ENCODE data around the gene MAU2.

MAU2 gene, protein sequence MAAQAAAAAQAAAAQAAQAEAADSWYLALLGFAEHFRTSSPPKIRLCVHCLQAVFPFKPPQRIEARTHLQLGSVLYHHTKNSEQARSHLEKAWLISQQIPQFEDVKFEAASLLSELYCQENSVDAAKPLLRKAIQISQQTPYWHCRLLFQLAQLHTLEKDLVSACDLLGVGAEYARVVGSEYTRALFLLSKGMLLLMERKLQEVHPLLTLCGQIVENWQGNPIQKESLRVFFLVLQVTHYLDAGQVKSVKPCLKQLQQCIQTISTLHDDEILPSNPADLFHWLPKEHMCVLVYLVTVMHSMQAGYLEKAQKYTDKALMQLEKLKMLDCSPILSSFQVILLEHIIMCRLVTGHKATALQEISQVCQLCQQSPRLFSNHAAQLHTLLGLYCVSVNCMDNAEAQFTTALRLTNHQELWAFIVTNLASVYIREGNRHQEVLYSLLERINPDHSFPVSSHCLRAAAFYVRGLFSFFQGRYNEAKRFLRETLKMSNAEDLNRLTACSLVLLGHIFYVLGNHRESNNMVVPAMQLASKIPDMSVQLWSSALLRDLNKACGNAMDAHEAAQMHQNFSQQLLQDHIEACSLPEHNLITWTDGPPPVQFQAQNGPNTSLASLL

DNA sequence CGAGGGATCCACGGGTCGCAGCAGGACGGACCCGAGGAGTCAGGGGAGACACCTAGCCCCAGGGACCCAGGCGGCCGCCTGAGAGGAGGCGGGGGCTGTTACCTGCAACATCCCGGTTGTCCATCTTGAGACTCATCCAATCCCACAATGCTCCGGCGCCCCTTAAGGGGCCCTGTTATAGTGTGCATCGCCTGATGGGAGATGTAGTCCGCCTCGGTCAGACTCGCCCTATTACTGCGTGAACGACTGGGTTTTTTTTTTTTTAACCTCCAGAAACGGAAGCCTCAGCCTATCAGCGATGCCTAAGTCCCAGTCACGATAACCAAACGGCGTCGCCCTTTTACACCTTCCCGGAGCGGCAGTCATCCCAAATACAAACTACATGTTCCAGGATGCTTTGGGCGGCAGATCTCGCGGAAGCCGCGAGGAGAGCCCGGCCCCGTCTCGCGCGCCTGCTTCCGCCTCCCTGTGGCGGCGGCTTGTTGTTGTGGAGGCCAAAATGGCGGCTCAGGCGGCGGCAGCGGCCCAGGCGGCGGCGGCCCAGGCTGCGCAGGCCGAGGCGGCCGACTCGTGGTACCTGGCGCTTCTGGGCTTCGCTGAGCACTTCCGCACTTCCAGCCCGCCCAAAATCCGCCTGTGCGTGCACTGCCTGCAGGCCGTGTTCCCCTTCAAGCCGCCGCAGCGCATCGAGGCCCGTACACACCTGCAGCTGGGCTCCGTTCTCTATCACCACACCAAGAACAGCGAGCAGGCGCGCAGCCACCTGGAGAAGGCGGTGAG is at the start of gene MAU2, which contains the start of gene SUGP1:
MAU2 (plus strand) TSS at position 469 of the 780 bp plus-strand sequence; CDS start at position 500, 31 bp downstream.
SUGP1 (minus strand) TSS at position 149 of the 780 bp plus-strand sequence; CDS start at position 136, 13 bp downstream.
- peak; percentile 99 for DNase-seq

DNA sequence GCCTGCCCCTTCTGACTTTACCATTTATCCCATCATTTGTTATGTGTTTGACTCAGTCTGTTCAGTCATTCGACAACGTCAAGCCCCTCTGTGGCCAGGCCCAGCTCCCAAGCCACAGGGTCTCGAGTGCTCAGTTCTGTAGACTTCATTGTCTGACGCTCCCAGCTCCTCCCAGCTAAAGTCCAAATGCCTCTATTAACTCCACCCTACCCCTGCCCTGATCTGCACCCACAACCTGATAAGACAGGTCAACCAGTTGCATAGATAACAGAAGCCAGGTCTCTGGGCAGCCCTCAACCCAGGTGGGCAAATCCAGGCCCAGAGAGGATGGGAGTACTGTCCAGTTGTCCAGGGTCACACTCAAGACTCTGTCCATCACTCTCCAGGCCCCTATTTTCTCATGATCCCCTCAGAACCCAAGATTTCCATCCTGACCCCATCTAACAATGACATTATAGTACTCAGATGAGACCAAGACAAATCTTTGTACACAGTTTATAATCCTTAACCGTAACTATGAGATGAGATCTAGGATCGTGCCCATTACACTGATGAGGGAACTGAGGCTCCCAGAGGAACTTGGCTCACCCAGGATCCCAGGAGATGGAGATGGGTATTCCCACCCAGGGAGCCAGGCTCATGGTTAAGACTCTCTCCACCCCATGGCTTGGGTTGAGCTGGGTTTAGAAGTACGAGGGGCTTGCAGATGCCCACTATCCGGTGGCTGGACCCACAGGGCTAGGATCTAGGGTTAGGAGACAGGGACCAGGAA is 48.6 kb upstream of the MAU2 start:
- no peak for DNase-seq

DNA sequence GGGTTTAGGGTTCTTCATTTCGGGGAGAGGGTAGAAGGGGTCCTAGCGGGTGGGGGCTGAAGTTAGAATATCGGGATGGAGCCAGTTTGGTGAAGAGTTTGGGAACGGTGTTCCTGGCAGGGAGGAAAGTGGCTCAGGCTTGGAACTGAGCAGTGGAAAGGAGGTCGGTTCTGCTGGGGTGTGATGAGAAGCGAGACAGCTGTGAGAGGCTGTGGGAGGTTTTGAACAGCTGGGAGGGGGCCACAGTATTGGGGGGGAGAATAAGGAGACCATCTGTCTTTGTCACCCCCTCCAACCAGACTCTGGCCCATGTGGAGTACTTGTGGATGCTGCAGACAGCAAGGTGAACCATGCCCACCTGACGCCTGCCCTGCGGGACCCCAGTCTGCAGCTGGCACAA is 46.5 kb upstream of the MAU2 start:
- DNase-seq: peak; percentile 63

DNA sequence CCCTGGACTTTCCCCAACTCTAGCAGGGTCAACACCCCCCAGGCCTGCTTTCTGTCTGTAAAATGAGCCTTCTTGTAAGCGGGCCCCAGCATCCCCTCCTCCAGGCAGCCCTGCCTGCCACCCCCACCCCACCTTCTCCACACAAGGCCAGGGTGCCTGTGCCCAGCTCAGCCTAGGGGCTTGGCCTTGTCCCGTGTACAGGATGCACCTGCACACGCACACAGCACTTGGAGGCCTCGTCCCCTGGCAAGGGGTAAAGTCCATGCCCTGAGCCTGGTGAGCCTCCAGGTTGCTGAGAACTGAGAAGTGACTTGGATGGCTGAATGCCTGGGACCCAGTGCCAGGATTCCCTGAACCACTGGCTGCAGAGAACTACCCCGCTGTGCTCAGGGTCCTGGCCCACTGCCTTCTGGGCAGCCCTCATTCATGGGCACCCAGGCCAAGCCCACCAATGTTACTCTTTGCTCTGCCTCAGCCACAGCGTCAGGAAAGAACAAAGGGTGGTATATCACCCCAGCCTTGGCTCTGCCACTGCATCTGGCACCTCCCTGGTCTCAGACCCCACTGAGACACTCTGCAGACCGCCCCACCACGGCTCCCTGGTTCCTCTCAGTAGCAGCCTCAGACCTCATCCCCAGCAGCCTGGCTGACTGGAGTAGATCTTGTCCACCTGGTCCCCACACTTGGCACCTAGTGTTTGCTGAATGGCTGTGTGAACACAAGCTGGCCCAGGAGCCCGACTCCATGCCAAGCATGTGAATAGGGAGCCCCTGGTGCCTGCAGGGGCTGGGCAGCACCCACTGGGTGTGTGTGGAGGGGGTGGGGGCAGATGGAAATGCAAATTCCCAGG is 45.7 kb upstream of the MAU2 start:
- no peak for DNase-seq

DNA sequence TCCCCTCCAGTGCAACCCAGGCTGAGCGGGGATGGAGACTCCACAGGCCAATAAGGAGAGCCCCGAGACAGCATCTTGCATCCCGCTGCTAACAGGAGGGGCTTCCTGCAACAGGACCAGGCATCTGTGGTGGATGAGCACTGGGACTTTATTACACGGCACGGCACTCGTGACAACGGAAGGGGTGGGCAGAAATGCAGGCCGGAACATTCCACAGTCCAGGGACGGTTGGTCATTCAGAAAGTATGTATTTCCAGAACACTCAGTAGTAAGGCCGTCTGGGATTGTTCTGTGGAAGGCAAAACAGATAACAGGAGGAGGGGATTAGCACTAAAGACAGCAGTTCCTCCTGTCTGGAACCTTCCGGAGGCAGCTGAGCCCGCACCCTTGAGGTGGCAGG is 44.2 kb upstream of the MAU2 start:
- no peak for DNase-seq

DNA sequence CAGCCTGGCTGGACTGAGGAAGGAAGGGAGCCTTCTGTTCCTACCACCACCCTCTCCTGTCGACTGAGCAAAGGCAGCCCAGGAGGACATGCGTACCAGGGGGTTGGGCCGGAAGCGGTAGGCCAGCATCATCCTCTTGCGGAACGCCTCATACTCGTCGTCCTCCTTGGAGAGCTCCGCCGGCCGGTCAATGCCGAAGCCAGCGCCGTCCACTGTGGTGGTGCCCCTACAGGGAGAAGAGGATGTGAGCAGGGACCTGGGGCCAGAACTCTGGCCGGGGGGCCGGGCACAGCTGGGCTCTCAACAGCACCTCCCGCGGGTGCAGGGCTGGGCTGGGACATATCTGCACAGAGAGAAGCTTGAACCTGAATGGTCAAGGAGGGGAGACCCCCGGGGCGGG is 43.8 kb upstream of the MAU2 start:
- no peak for DNase-seq

DNA sequence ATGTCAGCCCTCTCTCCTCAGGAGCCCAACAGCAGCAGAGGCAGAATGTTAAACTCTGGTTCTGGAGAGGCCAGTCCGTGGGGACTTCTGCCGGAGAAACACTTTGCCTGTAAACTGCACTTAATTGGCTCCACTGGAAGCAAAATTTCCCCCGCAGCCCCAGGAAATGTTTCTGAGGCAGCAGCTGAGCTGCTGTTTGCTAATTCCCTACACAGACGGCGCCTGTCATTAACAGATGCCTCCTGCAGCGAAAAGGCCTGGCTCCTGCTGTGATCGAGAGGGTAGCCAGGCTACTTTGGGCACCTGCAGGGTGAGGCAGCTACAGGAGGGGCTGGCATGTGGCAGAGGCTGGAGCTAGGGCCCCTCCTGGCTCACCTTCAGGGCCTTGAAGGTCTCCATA is 42.3 kb upstream of the MAU2 start:
- peak; percentile 61 for DNase-seq

DNA sequence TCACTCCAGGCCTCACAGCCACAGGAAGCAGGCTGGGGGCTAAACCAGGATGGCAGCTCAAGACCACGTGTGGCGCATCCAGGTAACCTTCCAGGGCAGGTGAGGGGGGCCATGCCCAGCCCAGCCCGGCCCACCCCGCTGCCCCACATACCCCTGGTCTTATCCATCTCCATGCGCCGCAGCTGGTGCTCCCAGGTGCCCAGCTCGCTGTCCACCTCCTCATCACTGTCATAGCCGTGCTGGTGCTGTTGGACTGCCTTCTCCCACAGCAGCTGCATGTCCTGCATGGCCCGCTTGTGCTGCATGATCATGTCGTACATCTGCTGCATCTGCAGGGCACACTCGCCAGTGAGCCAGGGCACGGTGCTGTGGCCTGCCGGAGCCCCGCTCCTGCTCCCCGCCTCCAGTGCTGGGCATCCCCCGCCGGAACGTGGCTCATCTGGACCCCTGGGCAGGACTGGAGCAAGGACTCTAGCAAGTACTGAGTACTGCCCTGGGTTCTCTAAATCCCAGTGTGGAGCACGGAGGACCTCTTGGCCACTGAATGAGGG is 41.5 kb upstream of the MAU2 start:
- no peak for DNase-seq

DNA sequence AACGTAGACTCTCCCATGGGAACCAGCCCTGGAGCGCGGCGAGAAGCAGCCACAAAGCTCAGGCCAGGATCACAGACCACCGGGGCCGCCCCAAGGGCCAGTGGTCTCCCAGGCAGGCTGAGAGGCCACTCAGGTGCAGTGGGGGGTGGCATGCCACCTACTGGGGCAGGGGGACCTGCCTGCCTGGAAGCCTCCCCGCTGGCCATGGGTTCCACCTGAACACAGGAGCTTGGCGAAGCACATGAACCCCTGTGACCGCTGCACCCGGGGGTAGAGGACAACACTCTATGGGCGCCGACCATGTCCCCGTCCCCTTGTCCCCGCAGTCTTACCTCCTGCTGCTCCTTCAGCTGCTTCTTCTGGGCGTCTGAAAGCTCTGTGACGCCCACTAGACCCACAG is 40.8 kb upstream of the MAU2 start:
- DNase-seq: no peak

DNA sequence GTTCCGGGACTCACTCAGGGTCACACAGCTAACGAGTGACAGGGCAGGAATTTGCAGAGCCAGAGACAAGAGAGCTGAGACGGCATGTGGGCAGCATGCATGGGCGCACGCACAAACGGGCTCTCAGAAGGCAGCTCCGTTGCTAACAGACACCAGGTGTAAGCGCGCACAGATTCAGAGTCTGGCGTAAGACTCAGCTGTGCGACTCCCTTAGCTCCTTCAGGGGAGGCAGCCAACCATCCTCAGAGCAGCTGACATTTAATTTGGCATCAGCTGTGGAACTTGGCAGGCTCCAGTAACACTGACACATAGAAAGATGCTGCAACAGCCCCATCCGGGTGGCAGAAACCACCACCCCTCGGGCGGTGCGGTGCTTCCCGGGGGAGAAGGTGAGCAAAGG is 40.1 kb upstream of the MAU2 start:
- DNase-seq: no peak

DNA sequence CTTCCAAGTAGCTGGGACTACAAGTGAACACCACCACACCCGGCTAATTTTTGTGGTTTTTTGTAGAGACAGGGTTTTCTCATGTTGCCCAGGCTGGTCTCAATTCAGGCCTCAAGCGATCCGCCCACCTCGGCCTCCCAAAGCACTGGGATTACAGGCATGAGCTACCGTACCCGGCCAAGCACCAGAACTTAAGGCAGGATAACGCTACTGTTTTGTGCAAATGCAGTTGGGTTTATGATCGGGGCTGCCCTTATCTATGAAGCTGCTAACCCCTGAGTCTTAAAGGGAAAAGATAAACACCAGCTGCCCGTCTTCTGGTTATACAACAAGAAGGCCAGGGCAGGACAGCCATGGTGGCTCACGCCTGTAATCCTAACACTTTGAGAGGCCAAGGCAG is 34.9 kb upstream of the MAU2 start:
- peak; percentile 58 for DNase-seq

DNA sequence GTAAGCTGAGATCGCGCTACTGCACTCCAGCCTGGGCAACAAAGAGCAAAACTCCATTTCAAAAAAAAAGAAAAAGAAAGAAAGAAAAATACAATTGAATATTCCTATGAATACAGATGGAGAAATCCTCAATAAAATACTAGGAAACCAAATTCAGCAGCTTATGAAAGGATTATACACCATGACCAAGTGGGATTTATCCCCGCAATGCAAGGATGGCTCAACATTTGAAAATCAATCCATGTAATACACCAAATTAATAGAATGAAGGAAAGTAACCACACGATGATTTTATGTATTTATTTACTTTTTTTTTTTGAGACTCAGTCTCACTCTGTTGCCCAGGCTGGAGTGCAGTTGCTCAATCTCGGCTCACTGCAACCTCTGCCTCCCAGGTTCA is 28.0 kb upstream of the MAU2 start:
- no peak for DNase-seq

DNA sequence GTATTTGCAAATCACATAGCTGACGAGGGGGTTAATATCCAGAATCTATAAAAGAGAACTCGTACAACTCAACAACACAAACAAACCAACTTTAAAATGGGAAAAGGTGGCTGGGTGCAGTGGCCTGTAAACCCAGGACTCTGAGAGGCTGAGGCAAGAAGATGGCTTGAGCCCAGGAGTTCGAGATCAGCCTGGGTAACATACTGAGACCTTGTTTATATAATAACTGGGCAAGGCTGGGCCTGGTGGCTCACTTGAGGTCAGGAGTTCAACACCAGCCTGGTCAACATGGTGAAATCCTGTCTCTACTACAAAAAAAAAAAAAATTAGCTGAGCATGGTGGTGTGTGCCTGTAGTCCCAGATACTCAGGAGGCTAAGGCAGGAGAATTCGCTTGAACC is 25.7 kb upstream of the MAU2 start:
- DNase-seq: no peak

DNA sequence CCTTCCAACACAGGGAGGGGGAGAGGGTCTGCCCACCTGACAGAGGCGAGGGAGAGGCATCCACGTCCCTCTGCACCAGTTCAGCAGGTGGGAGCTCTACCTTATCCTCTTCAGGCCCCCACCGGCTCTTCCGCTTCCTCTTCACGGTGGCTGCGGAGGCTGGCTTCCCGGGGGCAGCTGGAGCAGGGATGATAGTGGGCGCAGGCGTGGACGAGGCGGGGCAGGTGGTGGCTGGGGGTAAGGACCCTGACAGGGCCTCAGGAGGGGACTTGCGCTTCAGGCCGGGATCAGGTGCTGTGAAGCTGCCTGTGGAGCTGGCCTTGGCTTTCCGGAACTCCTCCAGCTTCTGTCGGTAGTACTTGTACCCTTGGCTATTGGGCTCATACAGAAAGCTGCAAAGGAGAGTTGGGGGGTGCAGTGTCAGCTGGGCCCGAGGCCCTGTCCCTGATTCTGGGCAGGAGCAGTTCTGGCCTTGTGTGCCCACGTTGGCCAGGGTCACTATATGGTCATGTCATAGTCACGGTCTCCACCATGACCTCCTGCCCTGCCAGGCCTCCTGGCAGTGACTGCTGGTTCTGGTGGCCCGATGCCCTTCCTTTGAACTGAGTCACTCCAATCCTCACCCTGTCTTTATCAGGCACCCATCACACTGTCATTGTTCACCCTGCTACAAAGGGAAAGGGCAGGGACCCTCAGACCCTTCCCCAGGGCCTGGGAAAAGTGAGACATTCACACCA is 23.5 kb upstream of the MAU2 start:
- DNase-seq: no peak

DNA sequence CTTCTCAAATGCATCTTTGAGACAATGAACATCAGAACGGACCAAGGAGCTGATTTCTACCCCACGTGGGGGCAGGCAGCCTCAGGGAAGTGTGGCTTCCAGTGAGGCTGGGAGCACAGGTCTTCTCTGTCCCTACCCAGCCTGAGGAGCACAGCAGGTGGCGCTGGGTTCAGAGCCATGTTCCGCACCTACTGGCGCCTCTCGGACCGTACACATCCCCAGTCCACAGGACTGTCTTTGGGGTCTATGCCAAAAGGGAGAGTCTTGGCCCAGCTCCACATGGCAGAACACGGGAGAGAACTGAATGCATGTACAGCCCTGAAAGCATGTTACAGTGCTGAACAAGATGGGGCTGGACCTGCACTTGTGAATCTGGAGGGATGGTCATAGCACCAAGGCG is 22.9 kb upstream of the MAU2 start:
- DNase-seq: no peak

DNA sequence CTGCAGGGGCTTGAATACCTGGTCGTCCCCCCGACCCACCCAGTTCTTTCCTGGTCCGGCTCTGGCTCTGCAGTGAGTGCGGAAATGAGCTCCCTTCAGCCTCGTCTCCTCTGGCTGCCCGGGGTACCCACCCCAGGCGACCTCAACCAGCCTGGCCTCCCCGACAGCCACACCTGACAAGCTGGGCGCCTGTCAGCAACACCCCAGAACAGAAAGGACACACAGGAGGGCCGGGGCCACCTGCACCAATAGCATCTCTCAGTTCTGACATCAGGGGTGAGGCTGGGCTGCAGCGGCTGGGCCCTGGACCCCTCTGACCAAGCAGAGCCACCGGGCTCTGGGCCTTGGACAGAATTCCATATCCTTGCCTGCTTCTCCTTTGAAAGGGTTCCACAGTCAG is 20.0 kb upstream of the MAU2 start:
- no peak for DNase-seq

DNA sequence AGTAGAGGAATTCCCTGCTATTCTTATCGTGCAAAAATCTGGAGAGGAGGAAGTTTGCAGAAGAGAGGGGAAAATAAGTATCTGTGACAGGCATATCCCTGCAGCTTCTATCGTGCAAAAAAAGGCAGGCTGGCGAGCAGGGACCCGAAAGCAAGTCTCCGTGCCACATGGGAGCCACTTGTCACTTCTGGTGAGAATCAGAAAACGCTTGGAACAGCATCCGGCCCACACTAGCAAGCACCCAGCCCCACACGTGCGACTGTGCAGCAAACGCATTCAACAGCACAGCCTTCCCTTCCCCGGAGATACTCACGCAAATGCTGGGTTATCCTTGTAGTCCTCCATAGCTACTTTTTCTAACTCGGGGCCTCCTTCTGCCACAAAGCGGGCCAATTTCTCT is 17.2 kb upstream of the MAU2 start:
- no peak for DNase-seq

DNA sequence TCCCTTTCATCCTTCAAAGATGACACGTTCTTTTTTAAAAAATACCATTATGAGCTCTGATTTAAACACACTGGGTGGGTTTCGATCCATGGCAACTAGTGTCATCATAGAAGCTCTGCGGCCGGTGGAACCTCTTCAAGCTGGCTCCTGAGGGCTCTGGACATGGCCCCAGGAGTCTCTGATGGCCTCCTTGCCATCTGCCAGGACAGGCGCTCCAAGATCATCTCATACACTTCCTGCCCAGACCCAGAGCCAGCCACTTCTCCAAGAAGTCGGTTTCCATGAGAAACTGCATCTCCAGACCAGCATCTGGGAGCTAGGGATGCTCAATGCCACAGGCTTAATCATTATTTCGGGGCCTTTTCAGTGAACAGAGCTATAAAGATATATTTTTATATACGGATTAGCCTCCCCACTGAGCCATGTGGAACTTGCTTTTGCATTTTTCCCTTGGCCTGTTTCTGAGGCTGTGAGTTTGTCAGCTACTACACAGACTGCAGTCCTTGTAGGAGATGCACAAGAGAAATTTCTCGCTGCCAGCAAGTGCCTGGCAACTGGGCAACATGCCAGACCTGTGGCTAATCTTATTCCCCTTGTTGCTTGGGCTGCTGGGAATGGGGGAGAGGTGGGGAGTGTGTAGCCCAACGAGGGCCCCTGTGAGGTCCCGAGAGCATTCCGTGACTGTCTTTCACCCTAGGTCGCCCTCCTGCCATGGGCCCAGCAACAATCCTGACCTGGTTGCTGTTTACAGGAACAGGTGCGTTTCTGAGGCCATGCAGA is 16.3 kb upstream of the MAU2 start:
- DNase-seq: peak; percentile 61

DNA sequence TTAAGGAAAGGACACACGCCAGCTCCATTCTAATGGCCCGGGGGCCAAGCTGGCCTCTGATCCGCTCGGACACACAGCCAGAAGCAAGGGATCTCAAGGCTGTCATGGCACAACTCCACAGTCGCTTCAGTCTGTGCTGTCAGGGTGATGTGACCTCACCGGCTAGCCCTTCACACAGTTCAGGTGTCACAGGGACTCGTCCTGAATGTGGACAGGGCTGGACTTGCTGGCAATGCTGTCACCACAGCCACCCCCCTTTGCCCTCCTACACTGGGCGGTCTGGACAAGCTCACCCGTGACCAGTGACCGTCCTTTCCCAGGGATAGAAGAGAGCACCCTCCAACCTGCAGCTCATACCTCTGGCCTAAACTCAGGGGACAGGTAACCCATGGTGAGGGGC is 15.6 kb upstream of the MAU2 start:
- no peak for DNase-seq

DNA sequence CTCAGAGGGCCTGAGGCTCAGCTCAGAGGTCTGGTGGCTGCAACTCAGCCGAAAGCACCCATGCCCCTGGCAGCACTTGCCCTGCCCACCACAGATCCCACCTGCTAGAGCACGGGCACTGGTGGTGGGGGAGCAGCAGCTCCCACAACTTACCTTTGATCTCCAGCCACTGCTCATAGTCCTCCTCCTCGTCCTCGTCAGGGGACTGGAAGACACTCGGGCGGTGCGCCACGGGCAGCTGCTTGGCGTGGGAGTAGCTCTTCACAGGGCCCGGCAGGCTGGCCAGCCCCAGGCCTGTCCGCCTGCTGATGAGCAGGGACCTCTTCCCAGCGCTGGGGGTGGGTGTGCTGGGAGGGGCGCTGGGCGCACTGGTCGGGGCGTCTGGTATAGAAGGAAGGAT is 14.9 kb upstream of the MAU2 start:
- DNase-seq: no peak

All from NCI-H82 (cell line).